Ecto neural progenitor cell (in vitro differentiated cells): ENCODE results near the gene KLF12.

Experiments used
- DNase-seq: peaks from one replicate; pipeline ENCODE4 v3.0.0-alpha.2; 2018; ENCODE audit warnings: low spot score

KLF12 gene

DNA sequence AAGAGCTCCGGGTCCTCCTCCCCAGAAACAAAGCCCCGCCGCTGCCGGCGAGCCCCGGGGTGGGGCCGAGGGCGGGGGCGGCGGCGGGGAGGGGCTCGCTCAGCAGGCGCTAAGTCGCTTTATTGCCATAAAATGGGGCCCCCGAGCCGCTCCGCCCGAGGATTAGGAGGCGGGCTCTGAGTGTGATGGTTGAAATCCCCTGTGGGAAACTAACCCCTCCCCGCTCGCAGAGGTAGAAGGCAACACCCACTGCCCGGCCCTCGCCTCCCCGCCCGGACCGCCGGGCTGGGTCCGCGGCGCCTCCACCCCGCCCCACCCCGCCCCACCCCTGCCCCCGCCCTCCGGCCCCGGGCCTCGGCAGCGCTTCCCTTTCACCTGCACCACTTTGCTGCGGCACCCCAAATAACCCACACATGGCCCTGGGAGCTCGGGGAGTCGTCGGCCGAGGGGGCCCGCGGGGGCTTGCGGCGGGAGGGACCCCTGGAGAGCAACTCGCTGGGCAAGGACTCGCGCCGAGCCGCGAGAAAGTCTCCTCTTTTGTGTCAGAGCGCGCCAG is at the start of gene KLF12:
TSS of gene KLF12 (minus strand) at position 184 of the 556 bp plus-strand sequence.
- DNase-seq: peak; percentile 95

DNA sequence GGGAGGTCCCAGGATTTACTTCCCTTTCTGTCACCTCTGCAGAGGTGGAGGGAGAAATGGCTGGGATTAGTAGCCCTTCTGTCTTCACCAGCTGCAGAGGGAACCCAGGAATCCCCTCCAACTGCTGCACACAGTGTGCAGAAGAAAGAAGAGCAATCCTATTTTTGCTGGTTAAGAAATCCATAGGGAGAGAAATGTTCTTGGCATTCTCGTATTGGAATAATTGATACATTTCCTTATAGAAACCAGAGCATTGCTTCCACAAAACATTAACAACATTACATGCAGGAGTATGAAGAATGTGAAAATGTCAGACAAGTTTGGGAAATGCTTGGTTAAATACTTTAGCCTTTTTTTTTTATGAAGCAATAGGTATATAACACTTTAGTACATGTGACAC is 48.3 kb upstream of the KLF12 start:
- no peak for DNase-seq

DNA sequence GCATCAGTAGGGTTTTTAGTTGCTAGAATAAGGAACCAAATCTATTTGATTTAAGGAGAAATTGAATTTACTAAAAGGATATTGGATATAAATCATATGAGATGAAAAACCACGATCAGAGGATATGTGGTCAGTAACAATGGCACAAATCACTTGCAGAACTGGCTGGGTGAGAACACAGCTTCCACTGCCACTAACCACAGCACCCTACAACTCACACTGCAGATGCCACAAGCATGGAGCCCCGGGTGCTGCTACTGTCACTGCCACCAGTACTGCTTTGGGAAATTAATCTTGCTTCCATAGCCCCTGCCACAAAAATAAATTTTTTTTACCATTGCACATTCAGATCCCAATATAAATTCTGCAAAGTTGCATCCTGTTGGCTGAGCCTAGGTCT is 40.6 kb upstream of the KLF12 start:
- DNase-seq: no peak

DNA sequence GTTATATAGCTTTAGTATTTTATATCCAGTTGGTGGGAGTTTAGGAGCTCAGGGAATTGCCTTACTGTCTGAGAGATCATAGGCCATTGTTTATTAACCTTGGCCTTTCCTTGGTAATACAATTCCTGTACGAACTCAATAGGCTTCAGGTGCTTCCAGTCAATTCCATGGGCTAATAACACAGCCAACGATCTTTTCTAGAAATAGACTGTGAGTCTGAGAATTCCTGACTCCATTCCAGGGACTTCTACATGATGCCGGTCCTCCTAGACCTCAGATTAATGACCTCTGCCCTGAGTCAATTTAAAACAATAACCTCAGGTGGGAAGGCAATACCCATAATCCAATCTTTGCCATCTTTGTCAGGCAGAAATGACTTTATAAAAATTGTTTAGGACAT is 39.6 kb upstream of the KLF12 start:
- no peak for DNase-seq

DNA sequence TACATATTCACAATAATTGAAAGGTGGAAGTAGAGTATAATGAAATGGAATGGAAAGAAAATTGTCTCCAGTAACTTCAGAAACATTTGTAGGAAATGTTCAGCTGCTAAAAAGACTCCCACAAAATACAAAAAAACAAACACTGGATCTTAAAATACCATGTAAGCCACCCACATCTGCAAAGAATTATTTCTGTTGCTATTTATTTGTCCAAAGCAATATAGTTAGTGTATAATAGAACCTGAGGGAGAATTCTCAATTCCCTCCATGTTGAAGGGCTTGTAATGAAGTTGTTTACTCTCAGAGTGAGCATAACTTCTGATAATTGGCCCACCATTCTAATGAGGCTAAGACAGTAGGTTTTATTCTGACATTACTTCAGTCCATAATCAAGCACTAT is 37.4 kb upstream of the KLF12 start:
- no peak for DNase-seq

DNA sequence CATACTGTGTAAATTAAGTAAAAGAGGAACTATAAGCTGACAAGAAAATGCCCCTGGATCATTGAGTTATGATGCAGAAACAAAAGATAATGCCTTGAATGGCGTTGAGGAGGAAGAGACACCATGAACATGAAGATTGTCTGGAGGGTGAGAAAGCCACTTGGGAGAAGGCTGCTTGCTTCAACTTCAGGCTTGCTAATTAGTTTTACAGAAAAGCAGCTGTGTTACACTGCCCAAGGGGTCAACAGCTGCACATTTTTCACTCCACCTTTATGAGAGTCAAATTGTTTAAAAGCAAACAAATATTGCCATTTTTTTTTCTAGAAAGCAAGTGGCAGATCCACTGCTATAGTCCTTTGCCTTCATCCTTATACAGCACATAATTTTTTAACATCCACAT is 35.5 kb upstream of the KLF12 start:
- no peak for DNase-seq

DNA sequence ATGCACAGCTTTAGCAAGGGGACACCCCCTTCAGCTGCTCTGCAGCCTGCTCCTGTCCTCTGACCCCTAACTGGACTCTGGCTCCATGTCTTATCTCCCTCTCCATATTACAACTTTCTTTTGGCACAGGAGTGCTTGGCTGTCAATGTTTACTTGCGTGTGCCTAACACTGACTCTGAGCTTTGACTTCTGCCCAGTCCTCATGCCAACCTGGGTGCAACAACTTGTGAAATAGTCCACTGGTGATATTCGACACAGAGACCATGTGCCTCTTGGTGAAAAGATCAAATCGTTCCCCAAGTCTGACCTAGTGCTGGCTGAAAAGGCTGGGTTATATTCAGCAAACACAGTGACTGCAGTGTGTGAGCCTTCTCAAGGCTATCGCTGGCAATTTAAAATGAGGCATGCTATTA is 34.1 kb upstream of the KLF12 start:
- no peak for DNase-seq

DNA sequence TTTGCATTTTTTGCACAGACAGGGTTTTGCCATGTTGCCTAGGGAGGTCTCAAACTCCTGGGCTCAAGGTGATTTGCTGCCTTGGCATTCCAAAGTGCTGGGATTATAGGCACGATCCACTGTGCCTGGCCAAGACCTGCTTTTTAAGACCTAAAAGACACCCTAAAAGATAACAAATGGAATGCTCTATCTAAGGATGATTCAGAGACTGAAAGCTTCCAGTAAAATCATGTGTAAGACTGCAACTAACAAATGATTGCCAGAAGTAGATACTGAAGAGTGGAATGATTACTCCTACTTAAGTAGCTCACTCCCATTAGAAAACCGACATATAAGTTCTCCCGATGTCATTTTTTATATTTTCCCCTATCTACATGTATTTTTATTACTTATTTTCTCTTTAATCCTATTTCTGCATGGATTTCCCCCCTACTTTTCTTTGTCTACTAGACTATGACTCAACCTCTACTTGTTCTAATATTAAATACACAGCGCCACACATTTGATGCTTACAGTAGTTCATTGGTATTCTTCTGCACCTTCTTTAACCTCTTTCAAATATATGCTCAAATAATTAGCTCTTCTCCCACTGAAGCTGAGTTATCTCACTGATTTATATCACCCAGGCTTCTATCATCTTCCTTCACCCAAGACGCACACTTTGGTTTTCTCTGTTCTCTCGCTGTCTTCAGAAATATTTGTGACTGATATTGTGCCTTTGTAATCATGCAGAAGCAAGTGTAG is 32.2 kb upstream of the KLF12 start:
- no peak for DNase-seq

DNA sequence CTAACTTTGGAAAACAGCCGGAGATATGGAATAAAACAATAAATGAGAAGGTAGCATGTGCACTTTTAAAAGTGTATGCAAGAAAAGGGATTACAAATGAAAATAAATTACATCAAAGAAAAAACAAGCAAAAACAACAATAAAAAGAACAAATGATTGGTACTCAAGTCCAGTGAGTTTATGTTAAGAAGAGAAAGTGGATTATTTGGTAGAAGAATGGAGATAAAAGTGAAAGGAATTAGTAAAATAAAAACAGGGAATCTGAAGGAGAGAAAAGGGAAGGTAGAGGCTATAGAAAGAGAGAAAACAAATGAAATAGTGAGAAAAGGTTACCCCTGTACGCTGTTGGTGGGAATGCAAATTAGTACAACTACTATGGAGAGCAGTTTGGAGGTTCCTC is 28.6 kb upstream of the KLF12 start:
- DNase-seq: no peak

DNA sequence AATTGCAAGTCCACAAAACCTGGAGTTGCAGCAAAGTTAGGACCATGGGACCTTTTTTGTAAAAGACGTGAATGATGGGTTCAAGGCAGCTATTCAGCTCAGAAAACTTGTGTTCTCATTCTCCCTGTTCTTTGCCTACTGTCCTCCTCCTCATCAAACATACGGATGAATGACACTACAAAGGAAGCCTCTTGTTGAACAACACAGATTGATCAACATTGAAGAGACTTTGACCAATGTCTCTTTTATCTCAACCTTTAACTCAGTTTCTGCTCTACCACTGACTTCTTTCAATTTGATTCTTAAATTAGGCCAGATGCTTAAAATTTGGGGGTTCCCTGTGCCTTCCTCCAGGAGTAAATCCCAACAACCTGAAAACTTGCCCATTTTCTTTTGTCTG is 27.9 kb upstream of the KLF12 start:
- DNase-seq: no peak

DNA sequence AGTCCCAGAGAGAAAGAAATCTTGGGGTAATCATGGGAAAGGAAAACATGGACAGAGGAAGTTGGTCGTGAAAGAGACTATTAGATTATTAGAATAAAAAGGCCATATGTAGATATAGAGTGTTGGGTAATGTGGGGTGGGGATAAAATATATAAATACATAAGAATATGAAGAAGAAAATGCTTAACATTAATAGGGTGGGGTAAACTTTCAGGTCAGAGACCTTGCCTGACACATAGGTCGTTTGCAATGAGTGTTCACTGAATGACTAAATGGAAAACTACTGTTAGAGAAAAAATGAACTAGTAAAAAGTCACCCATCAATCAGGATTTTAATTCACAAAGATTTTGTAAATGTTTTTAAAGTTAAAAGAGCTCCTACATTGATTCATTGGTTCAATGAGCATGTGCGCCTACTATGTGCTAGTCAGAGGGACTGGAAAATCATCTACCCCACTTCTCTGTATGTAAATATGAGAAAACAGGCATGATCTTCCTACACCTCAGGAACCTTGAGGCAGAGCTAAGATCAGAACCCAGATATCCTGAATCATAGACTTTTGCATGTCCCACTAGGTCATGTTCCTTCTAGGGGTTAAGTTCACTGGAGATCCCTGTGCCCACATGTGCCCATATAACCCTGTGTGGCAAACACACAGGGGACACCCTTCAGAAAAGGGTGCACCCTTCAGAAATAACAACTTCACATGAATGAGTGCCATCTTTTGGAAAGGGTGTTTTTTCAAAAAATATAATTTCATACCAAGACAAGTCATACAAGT is 24.6 kb upstream of the KLF12 start:
- DNase-seq: no peak

DNA sequence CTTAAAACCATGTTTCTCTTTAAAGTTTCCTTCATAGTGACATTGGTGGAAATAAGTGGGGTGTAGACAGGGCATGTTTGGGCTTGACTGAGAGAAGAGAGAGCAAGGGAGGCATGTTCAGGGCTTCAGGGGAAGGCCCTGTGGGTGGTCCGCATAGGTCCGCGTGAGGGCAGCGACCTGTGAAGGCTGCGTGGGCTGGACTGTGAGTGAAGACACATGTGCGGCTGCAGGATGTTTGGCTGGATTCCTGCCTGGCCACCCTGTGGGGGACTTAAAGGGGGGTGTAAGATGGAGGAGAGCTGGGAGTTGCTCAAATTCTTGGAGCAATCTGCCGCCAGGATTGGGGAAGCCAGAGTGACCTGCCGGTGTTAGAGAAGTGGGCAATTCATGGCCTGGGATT is 23.8 kb upstream of the KLF12 start:
- peak; percentile 47 for DNase-seq

DNA sequence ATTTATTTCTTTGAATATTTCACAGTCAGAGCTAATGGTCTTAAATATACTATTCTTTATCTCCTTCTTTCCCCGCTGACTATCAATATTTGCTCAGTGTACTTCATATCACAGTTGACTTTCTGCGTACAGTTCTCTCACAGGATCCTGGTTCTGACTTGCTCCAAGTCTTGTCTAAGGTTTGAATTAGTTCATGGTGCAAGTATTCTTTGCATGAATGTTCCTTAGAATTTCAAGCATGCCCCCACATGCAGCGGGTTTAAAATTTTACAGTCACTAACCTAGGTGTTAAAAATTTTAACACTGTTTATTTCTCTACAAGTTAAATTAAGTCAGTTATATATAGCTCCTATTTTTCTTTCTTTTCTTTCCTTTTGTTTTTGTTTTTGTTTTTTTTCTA is 20.8 kb upstream of the KLF12 start:
- DNase-seq: no peak

DNA sequence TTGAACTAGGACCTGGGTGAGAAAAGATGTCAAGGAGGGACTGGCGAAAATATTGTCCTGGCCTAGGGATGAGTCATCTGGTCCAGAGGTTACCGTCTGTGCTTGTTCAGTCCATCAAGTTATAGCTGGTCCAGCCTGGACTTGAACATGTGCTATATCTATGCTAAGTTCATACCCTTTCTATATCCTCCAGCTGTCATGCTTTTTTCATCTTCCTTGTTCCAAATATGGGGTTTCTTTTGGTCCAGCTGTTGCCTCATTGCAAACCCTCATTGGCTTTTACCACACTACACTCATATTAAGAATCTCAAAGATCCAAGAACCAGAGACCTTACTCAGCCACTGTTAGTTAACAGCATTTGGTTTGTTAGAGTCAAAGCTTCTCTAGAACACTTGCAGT is 19.1 kb upstream of the KLF12 start:
- no peak for DNase-seq

DNA sequence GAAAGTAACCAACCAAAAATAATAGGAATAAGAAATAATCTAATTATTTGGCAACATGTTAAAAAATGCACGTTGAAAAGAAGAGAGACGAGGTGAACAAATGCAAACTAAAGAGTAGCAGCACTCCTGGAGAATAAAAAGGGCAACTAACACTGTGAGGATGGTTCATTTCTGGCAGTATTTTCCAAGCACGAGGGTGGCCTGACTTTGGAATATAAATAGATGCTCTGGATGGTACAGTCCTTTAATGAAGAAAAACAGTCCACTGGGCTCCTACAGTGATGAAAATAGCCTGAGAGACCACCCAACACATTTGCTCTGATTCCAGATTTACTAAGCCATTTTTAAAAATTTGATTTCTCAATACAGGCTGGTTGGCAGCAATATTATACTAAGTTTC is 17.7 kb upstream of the KLF12 start:
- no peak for DNase-seq

DNA sequence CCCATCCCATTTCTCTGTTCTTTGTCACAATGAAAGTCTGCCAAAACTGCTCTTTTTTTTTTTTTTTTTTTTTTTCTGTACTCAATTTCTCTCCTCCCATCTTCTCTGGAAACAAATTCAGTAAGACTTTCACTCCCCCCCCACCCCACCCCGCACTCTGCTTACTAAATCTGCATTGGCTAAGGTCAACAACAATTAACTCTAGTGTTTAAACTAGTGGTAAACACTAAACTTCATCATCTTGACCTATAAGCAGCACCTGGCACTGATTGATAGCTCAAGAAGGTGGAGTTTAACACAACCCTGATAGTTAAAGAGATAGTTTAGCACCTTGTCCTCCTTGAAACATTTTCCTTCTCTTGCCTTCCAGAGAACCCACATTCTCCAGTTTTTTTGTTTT is 14.1 kb upstream of the KLF12 start:
- no peak for DNase-seq

DNA sequence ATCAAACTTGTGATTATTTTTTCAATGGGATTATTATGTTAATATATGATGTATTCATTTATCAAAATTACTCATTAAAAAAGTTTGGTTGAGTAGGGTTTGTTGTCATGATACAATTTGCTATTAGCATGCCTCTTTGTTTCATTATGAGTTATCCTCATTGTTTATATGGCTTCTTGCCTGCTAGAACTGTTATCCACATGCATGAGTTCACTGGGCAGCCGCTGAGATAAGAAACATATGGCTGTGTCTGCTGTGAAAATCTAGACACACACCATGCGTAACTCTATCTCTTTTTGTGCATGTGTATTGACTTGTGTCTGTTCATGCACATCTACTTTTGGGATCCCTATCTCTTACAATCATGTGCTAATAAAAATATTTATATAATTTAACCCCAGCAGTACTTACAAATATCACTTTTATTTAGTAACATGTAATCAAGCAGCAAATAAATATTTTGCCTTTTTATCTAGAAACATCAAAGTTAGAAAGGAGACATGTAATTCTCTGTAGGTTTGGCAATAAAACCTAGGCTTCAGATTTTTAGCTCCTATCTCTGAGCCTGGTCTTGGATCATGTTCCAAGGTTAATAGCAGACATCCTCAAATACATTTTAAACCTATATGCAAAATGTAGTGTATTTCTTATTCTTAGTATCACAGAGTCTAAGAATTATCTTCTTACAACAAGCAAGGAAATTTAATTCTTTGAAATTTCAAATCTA is 11.2 kb upstream of the KLF12 start:
- DNase-seq: no peak

DNA sequence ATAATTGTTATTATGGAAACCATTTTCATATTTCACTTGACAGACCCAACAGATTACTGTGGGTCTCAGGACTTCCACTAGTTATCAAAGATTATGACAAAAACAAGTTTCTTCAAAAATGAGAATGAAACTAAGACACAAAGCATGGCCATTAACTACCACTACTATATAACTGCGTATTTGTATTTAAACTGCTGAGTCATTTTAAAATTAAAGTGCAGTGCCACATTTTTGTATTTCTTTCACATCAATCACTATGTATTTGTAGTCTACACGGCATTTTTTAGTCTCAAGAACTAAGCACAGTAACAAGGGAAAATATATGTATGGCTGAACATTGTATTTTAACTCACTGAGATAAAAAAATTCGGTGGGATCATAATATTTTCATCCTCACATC is 10.1 kb upstream of the KLF12 start:
- no peak for DNase-seq

DNA sequence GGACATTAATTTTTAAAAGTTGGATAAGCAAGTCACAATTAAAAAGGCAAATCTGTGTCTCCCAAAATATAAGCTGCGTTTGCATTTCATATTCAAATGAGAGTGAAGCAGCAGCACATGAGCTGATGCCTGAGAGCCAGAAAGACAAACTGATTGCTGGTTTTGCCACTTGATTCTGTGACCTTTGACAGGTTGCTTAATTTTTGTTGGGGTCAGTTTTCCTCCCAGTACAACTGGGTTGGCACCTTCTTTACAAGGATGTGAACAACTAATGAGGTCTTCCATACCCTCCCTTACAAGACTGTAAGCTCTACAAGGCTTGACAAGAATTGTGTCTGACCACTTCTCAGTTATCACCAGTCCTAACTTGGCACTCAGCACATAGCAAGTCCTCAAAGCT is 8.1 kb upstream of the KLF12 start:
- no peak for DNase-seq

DNA sequence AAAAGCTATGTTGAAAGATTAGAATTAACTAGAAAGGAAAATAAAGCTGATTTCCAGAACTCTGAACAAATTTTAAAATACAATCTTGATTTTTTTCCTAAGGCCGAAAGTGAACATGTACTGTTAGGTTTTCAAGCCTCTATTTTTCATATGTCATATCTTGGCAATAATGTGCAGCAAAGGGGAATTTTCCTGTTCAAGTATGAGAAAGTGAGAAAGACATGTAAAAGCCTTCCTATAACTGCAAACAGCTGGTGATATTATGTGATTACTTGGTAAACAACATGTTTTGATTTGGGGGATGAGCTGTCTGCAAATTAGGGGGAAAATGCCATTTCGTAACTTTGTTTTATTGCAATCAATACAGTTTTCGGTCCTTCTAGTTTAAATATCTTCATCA is 4.0 kb upstream of the KLF12 start:
- DNase-seq: no peak

DNA sequence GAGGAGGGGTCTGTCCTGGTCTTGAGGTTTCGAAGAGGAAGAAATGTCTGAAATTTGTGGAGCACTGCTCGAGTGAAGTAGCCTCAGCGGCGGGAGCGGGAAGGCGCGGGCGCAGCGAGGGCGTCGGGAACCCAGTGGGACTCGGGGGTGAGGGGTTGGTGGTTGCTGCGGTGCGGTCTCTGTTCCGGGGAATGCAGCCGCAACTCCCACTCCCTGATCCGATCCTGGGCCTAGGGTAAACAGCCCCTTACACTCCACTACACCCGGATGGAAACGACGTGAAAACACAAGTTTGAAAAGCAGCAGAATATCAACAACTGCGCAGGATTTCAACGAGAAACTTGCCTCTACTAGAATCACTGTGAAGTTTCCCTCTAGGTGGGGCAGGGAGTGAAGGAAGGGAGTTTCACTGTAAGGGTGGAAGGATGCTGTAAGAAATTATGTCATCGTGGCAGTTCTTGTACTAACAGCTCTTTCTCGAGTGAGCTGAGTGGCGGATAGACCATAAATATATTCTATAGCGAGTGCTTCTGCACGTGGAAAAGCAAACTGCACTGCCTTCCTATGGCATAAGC is 2.0 kb upstream of the KLF12 start:
- peak; percentile 68 for DNase-seq

DNA sequence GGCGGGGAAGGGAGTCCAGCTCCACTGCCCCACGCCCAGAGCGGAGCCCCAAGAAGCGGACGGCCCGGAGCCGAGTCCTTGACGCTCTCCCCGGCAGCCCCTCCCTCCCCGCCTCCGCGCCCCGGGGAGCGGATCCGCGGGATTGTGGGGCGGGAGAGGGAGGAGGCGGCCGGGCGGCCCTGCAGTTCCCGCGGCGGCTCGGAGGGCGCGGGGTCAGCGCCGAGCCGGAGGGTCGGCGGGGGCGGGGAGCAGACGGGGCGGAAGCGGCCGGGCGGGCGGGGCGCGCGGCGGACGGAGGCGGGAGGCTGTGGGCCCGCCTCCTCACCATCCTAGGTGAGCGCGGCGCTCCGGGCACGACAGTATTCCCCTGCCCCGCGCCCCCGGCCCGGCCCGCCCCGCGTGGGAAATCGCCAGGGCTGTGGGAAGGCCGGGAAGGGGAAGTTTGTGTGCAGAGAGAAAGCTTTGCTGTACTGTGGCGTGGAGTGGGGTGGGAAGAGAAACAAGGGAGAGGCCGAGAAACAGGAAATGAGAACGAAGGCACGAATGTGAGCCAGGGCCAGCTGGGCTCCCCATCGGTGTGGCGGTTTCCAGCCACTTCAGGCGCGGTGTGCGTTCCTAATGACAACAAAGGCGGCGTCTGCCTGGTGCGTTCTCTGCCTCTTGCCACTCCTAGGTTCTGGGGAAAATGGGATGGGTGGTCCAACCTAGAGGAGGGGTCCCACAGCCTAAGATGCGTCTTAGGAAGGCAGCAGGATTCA is 1.3 kb upstream of the KLF12 start:
- DNase-seq: peak; percentile 89
